Liver (tissue), 2 donors: ENCODE measurements around the gene C3orf22.

Experiments used
- FOXA1 ChIP-seq: IDR thresholded peaks from 2 replicates; pipeline ENCODE4 v1.6.1; 2016; ENCODE audit warnings: antibody characterized with exemption
- YY1 ChIP-seq: IDR thresholded peaks from 2 replicates; pipeline ENCODE4 v1.6.1; 2016; ENCODE audit warnings: antibody characterized with exemption, mild to moderate bottlenecking
- TF ChIP-seq, protein P1 (sequence below): fragments of 150-350 bp; IDR thresholded peaks from 2 replicates; pipeline ENCODE4 v1.5.1; 2017; ENCODE audit warnings: improper control_type of control experiment, low read depth, low read length; ENCODE audit not compliant: missing input control
- donor health status: healthy.

DNA sequence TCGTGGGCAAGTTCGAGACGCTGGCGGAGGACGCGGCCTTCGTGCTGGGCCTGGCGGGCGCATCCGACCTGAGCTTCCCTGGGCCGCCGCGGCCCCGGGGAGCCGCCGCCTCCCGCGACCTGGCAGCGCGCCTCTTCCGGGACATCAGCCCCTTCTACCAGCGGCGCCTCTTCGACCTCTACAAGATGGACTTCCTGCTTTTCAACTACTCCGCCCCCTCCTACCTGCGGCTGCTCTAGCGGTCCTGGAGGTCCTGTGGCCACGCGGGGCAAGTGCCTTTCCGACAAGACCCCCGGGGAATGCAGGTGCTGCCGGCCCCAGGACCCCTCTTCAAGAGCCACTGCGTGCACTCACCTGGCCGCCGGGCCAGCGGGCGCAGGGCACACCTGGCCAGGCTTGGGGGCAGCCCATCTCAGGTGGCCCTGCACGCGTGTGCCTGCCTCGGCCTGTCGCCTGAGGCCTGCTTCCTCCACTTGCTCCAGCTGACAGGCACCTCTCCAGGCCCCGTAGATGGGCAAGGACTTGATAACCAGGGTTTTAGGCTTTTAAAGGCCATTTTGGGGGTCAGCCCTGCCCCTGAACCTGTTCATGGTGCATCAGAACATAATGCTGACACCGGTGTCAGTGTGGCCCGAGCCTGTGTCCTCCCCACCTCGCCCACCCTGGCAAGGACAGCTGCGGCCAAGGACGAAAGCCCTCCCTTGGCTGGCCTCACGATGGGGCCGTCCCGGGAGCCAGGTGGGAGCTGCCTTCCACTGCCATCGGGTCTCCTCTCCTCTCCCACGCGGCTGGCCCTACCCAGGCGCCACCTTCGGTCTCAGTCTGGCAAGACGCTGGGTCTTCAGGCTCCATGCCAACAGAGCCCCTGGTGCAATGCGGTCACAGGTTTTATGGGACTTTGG is 16.1 kb downstream of the C3orf22 start:
- TF ChIP-seq, protein P1, sequence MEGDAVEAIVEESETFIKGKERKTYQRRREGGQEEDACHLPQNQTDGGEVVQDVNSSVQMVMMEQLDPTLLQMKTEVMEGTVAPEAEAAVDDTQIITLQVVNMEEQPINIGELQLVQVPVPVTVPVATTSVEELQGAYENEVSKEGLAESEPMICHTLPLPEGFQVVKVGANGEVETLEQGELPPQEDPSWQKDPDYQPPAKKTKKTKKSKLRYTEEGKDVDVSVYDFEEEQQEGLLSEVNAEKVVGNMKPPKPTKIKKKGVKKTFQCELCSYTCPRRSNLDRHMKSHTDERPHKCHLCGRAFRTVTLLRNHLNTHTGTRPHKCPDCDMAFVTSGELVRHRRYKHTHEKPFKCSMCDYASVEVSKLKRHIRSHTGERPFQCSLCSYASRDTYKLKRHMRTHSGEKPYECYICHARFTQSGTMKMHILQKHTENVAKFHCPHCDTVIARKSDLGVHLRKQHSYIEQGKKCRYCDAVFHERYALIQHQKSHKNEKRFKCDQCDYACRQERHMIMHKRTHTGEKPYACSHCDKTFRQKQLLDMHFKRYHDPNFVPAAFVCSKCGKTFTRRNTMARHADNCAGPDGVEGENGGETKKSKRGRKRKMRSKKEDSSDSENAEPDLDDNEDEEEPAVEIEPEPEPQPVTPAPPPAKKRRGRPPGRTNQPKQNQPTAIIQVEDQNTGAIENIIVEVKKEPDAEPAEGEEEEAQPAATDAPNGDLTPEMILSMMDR = no peak
- TF ChIP-seq YY1 (no peak), FOXA1 (no peak)
